ENCODE measurements around the gene LRRC61. TPM values are rescaled to one million over a fixed set of nuclear protein-coding genes. Genes with fewer than 3 reads are reported as not detected.

Gene LRRC61
- total RNA-seq, 2 experiments from 2014 or later = not detected

- H3K79me2 ChIP-seq (ENCODE audit: insufficient read depth, low read depth, low read length) = no peaks in the 10 kb centered on the region
Observed at GRCh38 chr7:150374026-150374425, 50.9 kb downstream of the LRRC61 start.

GRCh38 chr7:150374472-150374871 is 51.3 kb downstream of the LRRC61 start:
- H2AFZ ChIP-seq (ENCODE audit: low read length) = no peak overlapping the region
- H4K20me1 ChIP-seq (ENCODE audit: insufficient read depth, low read length) = no peaks in the 10 kb centered on the region
- no peaks in the 10 kb centered on the region for H3K9me2 ChIP-seq (ENCODE audit: insufficient read depth, low read length)
- H3K9me3 ChIP-seq (ENCODE audit: low read length) = no peaks in the 10 kb centered on the region
- ChIA-PET POLR2A (interaction anchor here (0.7 to 2.8 kb wide), 3 partner anchors 9 to 568 kb away, joined by 3 to 10 read pairs (median 6); a partner anchor contains a TSS), CTCF (ENCODE audit: unreplicated experiment) (no interaction called here)
- H3K4me1 ChIP-seq (ENCODE audit: insufficient read depth, low read length, poor library complexity, severe bottlenecking) = peaks cover 56% of the 10 kb centered on the region
- H3K79me2 ChIP-seq (ENCODE audit: insufficient read depth, low read depth, low read length) = no peaks in the 10 kb centered on the region
- intact Hi-C loops (cut with micrococcal nuclease; ENCODE audit: unreplicated experiment) = loop anchor here (10.0 kb wide), 2 partner anchors 510 to 600 kb away; partner anchors contain the start of gene KCNH2
- H3K36me3 ChIP-seq (ENCODE audit: insufficient read depth, low read length) = no peaks in the 10 kb centered on the region
- TF ChIP-seq CTCF (conservative IDR thresholded peaks at IDR 0.05; ENCODE audit: low read length) (no peak), EZH2phosphoT487 (IDR thresholded peaks at IDR 0.05; ENCODE audit: borderline replicate concordance, low read depth, low read length) (no peak)
- H3K27ac ChIP-seq (ENCODE audit: low read depth, low read length, poor library complexity, severe bottlenecking) = no peak overlapping the region
- H3K4me3 ChIP-seq (ENCODE audit: low read depth, low read length, poor library complexity, severe bottlenecking) = no peak overlapping the region
- no TSS peak for BruUV-seq (replicated peaks)
- no peak for DNase-seq (ENCODE audit: low spot score)
- no peak overlapping the region for H3K4me2 ChIP-seq (ENCODE audit: low read length)

More at GRCh38 chr7:150374026-150374425, 50.9 kb downstream of the LRRC61 start:
- H3K4me1 ChIP-seq (ENCODE audit: insufficient read depth, low read length, poor library complexity, severe bottlenecking) = peaks cover 61% of the 10 kb centered on the region
- no peaks in the 10 kb centered on the region for H3K9me2 ChIP-seq (ENCODE audit: insufficient read depth, low read length)
- DNase-seq (ENCODE audit: low spot score) = no peak
- H3K4me2 ChIP-seq (ENCODE audit: low read length) = 0 out of 2 replicates have a peak overlapping the region, but pooled peaks have one; percentile 18
- CTCF ChIA-PET (ENCODE audit: unreplicated experiment) = no interaction called here
- POLR2A ChIA-PET = interaction anchor here (0.7 to 2.8 kb wide), 3 partner anchors 8 to 567 kb away, joined by 3 to 10 read pairs (median 6); a partner anchor contains a TSS
- BruUV-seq (replicated peaks) = no TSS peak
- H2AFZ ChIP-seq (ENCODE audit: low read length) = no peak overlapping the region
- no peaks in the 10 kb centered on the region for H4K20me1 ChIP-seq (ENCODE audit: insufficient read depth, low read length)
- no peaks in the 10 kb centered on the region for H3K36me3 ChIP-seq (ENCODE audit: insufficient read depth, low read length)
- no peak overlapping the region for H3K27ac ChIP-seq (ENCODE audit: low read depth, low read length, poor library complexity, severe bottlenecking)
- no peak for TF ChIP-seq EZH2phosphoT487 (IDR thresholded peaks at IDR 0.05; ENCODE audit: borderline replicate concordance, low read depth, low read length)
- TF ChIP-seq CTCF (conservative IDR thresholded peaks at IDR 0.05; ENCODE audit: low read length) = no peak
- no peaks in the 10 kb centered on the region for H3K9me3 ChIP-seq (ENCODE audit: low read length)
- no peak overlapping the region for H3K4me3 ChIP-seq (ENCODE audit: low read depth, low read length, poor library complexity, severe bottlenecking)
- intact Hi-C loops (cut with micrococcal nuclease; ENCODE audit: unreplicated experiment) = loop anchor here (10.0 kb wide), 2 partner anchors 509 to 601 kb away; partner anchors contain the start of gene KCNH2

Measured in OCI-LY7 (cell line).